K562 (cell line): Measurements from ENCODE around the gene IRF2BP2. TPM values are rescaled to one million over a fixed set of nuclear protein-coding genes. Genes with fewer than 3 reads are reported as not detected.
A peak's percentile ranks its signal among the peaks of the same experiment; 100 is the strongest.

Experiments used
- SRSF3 ChIP-seq: fragments of 200-400 bp; formaldehyde crosslinking; IDR thresholded peaks from 2 replicates; pipeline ENCODE4 v1.6.1; 2016; ENCODE audit warnings: mild to moderate bottlenecking, low read length, moderate library complexity; ENCODE audit not compliant: insufficient read depth
- polyA plus RNA-seq, 8 experiments: library from polyadenylated mRNA; depleted of rRNA in 4 of 8; stranded (reverse) in 5 of 8; unstranded in 3 of 8; fragments of >200 nt; fragmentation: Nextera tagmentation in 2 of 8; fragmentation: Illumina TruSeq in 1 of 8; extraction: Ambion mirVana in 2 of 8; extraction: Trizol in 1 of 8; gene quantifications; 2 replicates each; pipeline versions ENCODE4 v1.2.1 to v1.2.3, GENCODE V29; 2011 to 2014; ENCODE audit warnings: inconsistent platforms in 1 of 8, missing spikeins in 1 of 8
- total RNA-seq, 7 experiments: library from RNA; depleted of rRNA in 6 of 7; stranded (reverse); fragments of >200 nt in 6 of 7; fragmentation: Illumina TruSeq in 2 of 7; extraction: Trizol in 2 of 7; gene quantifications; 2 replicates each; pipeline versions ENCODE4 v1.2.1 to v1.2.3, GENCODE V29; 2011 to 2021; ENCODE audit warnings: low replicate concordance in 1 of 7
- TF ChIP-seq, protein P1 (sequence below): fragments of 450-650 bp; IDR thresholded peaks from 2 replicates; pipeline ENCODE4 v1.6.1; 2016; ENCODE audit warnings: mild to moderate bottlenecking, moderate library complexity
- TF ChIP-seq, protein P2 (sequence below): IDR thresholded peaks from 3 replicates; pipeline ENCODE4 v1.6.1; 2011; ENCODE audit warnings: borderline replicate concordance, mild to moderate bottlenecking, moderate library complexity; ENCODE audit not compliant: insufficient read length; ENCODE audit errors: extremely low read depth
- TF ChIP-seq, protein P3 (sequence below): sonication (generic); formaldehyde crosslinking; IDR thresholded peaks from 2 replicates; pipeline ENCODE4 v1.8.1; 2022; ENCODE audit warnings: missing genetic modification reagents
- TF ChIP-seq, protein P4 (sequence below), 2 experiments: fragments of 200-800 bp in 1 of 2; sonication (Bioruptor generic) in 1 of 2; sonication (generic) in 1 of 2; formaldehyde crosslinking in 1 of 2; IDR thresholded peaks in 1 of 2; conservative IDR thresholded peaks in 1 of 2; 2 replicates each; pipeline versions ENCODE4 v1.5.0 to v1.6.1; 2016 to 2020; ENCODE audit warnings: missing compliant biosample characterization in 1 of 2, missing genetic modification characterization in 1 of 2, missing genetic modification reagents in 1 of 2
- TF ChIP-seq, protein P5 (sequence below): fragments of 250-450 bp; sonication (Bioruptor Pico); IDR thresholded peaks from 2 replicates; pipeline ENCODE4 v1.8.0; 2022; ENCODE audit warnings: moderate library complexity, mild to moderate bottlenecking, inconsistent platforms

Gene IRF2BP2
- total and polyA plus RNA-seq, 9 of the 15 experiments (the other 6 are each of a cell fraction or from before 2014, with no cell fraction given), result 7.7 to 68.6 (median 22.1) TPM

DNA sequence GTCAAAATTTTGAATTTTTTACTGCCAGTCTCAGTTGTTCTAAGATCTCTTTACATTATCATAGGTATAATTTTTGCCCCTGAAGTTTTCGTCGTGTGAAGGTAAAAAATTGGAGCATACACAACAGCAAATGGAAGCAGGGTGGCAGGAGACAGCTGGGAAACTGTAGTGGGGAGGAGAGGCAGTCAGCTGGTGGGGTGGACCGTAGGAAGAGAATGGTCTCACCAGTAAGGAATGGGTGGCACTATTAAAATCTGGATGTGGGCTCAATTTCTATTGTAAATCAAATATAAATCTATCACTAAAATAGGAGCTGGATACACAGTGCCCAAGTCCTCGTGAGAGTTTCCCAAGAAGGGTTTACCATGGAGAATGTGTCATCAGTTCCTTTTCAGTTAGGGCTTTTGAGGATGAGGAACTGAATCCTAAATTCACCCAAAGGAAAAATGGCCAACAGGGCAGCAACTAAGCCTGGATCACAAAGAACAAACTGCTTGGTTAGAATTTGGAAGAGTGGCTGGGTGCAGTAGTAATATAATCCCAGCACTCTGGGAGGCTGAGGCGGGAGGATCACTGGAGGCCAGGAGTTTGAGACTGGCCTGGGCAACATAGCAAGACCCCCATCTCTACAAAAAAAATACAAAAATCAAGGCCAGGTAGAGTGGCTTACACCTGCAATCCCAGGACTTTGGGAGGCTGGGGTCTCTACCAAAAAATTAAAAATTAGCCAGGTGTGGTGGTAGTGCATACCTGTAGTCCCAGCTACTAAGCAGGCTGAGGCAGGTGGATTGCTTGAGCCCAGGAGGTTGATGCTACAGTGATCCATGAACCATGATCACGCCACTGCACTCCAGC lies 10.5 kb upstream of the IRF2BP2 start (continued):
- TF ChIP-seq, protein P1, sequence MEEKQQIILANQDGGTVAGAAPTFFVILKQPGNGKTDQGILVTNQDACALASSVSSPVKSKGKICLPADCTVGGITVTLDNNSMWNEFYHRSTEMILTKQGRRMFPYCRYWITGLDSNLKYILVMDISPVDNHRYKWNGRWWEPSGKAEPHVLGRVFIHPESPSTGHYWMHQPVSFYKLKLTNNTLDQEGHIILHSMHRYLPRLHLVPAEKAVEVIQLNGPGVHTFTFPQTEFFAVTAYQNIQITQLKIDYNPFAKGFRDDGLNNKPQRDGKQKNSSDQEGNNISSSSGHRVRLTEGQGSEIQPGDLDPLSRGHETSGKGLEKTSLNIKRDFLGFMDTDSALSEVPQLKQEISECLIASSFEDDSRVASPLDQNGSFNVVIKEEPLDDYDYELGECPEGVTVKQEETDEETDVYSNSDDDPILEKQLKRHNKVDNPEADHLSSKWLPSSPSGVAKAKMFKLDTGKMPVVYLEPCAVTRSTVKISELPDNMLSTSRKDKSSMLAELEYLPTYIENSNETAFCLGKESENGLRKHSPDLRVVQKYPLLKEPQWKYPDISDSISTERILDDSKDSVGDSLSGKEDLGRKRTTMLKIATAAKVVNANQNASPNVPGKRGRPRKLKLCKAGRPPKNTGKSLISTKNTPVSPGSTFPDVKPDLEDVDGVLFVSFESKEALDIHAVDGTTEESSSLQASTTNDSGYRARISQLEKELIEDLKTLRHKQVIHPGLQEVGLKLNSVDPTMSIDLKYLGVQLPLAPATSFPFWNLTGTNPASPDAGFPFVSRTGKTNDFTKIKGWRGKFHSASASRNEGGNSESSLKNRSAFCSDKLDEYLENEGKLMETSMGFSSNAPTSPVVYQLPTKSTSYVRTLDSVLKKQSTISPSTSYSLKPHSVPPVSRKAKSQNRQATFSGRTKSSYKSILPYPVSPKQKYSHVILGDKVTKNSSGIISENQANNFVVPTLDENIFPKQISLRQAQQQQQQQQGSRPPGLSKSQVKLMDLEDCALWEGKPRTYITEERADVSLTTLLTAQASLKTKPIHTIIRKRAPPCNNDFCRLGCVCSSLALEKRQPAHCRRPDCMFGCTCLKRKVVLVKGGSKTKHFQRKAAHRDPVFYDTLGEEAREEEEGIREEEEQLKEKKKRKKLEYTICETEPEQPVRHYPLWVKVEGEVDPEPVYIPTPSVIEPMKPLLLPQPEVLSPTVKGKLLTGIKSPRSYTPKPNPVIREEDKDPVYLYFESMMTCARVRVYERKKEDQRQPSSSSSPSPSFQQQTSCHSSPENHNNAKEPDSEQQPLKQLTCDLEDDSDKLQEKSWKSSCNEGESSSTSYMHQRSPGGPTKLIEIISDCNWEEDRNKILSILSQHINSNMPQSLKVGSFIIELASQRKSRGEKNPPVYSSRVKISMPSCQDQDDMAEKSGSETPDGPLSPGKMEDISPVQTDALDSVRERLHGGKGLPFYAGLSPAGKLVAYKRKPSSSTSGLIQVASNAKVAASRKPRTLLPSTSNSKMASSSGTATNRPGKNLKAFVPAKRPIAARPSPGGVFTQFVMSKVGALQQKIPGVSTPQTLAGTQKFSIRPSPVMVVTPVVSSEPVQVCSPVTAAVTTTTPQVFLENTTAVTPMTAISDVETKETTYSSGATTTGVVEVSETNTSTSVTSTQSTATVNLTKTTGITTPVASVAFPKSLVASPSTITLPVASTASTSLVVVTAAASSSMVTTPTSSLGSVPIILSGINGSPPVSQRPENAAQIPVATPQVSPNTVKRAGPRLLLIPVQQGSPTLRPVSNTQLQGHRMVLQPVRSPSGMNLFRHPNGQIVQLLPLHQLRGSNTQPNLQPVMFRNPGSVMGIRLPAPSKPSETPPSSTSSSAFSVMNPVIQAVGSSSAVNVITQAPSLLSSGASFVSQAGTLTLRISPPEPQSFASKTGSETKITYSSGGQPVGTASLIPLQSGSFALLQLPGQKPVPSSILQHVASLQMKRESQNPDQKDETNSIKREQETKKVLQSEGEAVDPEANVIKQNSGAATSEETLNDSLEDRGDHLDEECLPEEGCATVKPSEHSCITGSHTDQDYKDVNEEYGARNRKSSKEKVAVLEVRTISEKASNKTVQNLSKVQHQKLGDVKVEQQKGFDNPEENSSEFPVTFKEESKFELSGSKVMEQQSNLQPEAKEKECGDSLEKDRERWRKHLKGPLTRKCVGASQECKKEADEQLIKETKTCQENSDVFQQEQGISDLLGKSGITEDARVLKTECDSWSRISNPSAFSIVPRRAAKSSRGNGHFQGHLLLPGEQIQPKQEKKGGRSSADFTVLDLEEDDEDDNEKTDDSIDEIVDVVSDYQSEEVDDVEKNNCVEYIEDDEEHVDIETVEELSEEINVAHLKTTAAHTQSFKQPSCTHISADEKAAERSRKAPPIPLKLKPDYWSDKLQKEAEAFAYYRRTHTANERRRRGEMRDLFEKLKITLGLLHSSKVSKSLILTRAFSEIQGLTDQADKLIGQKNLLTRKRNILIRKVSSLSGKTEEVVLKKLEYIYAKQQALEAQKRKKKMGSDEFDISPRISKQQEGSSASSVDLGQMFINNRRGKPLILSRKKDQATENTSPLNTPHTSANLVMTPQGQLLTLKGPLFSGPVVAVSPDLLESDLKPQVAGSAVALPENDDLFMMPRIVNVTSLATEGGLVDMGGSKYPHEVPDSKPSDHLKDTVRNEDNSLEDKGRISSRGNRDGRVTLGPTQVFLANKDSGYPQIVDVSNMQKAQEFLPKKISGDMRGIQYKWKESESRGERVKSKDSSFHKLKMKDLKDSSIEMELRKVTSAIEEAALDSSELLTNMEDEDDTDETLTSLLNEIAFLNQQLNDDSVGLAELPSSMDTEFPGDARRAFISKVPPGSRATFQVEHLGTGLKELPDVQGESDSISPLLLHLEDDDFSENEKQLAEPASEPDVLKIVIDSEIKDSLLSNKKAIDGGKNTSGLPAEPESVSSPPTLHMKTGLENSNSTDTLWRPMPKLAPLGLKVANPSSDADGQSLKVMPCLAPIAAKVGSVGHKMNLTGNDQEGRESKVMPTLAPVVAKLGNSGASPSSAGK, result 0 out of 2 replicates have a peak, but pooled peaks have one; percentile 4
- TF ChIP-seq, protein P2, sequence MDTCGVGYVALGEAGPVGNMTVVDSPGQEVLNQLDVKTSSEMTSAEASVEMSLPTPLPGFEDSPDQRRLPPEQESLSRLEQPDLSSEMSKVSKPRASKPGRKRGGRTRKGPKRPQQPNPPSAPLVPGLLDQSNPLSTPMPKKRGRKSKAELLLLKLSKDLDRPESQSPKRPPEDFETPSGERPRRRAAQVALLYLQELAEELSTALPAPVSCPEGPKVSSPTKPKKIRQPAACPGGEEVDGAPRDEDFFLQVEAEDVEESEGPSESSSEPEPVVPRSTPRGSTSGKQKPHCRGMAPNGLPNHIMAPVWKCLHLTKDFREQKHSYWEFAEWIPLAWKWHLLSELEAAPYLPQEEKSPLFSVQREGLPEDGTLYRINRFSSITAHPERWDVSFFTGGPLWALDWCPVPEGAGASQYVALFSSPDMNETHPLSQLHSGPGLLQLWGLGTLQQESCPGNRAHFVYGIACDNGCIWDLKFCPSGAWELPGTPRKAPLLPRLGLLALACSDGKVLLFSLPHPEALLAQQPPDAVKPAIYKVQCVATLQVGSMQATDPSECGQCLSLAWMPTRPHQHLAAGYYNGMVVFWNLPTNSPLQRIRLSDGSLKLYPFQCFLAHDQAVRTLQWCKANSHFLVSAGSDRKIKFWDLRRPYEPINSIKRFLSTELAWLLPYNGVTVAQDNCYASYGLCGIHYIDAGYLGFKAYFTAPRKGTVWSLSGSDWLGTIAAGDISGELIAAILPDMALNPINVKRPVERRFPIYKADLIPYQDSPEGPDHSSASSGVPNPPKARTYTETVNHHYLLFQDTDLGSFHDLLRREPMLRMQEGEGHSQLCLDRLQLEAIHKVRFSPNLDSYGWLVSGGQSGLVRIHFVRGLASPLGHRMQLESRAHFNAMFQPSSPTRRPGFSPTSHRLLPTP, result no peak
- TF ChIP-seq, protein P3, sequence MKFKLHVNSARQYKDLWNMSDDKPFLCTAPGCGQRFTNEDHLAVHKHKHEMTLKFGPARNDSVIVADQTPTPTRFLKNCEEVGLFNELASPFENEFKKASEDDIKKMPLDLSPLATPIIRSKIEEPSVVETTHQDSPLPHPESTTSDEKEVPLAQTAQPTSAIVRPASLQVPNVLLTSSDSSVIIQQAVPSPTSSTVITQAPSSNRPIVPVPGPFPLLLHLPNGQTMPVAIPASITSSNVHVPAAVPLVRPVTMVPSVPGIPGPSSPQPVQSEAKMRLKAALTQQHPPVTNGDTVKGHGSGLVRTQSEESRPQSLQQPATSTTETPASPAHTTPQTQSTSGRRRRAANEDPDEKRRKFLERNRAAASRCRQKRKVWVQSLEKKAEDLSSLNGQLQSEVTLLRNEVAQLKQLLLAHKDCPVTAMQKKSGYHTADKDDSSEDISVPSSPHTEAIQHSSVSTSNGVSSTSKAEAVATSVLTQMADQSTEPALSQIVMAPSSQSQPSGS (CRISPR knock-in tag), result no peak
- TF ChIP-seq, protein P4, sequence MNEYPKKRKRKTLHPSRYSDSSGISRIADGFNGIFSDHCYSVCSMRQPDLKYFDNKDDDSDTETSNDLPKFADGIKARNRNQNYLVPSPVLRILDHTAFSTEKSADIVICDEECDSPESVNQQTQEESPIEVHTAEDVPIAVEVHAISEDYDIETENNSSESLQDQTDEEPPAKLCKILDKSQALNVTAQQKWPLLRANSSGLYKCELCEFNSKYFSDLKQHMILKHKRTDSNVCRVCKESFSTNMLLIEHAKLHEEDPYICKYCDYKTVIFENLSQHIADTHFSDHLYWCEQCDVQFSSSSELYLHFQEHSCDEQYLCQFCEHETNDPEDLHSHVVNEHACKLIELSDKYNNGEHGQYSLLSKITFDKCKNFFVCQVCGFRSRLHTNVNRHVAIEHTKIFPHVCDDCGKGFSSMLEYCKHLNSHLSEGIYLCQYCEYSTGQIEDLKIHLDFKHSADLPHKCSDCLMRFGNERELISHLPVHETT (CRISPR knock-in tag; conservative IDR thresholded peaks at IDR 0.05 in 1 of 2, IDR thresholded peaks at IDR 0.05 in 1 of 2), result no peak
- TF ChIP-seq, protein P5, sequence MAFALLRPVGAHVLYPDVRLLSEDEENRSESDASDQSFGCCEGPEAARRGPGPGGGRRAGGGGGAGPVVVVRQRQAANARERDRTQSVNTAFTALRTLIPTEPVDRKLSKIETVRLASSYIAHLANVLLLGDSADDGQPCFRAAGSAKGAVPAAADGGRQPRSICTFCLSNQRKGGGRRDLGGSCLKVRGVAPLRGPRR, result no peak
- no peak for TF ChIP-seq SRSF3
